PC-9 (cell line): ENCODE results near the gene DLGAP1. TPM values are rescaled to one million over a fixed set of nuclear protein-coding genes. Genes with fewer than 3 reads are reported as not detected.

Experiments
- BruUV-seq: library from RNA; stranded (reverse); fragments of 400-500 nt; replicated peaks from 2 replicates; lab custom pipeline; 2021; lab: Mats Ljungman, UMichigan
- CTCF ChIA-PET: fragments of 300-600 bp; sonication (Branson Sonifier 250); formaldehyde crosslinking; loops from one replicate; lab custom pipeline; 2022; ENCODE audit warnings: antibody characterized with exemption; lab: Charles Lee
- POLR2A ChIA-PET: fragments of 300-600 bp; sonication (Branson Sonifier 250); formaldehyde crosslinking; loops from one replicate; lab custom pipeline; 2022; ENCODE audit warnings: antibody characterized with exemption; ENCODE audit not compliant: unreplicated experiment; lab: Charles Lee
- DNase-seq, 2 experiments: peaks; one replicate each; pipeline versions ENCODE4 v3.0.0 to v3.0.0-alpha.2; 2015 to 2022; ENCODE audit warnings: mixed read lengths in 1 of 2
- H2AFZ ChIP-seq: fragments of 200-600 bp; sonication (generic); 2 replicates; pipeline ENCODE4 v1.8.1; 2017; ENCODE audit warnings: antibody characterized with exemption
- H3F3A ChIP-seq: fragments of 200-600 bp; sonication (generic); 2 replicates; pipeline ENCODE4 v1.8.1; 2017; ENCODE audit warnings: antibody characterized with exemption, mild to moderate bottlenecking, low read depth; ENCODE audit not compliant: insufficient read depth
- H3K27ac ChIP-seq: fragments of 200-600 bp; sonication (generic); 2 replicates; pipeline ENCODE4 v1.6.1; 2016; ENCODE audit warnings: mixed run types
- H3K27me3 ChIP-seq: fragments of 200-600 bp; sonication (generic); 2 replicates; pipeline ENCODE4 v1.6.1; 2016; ENCODE audit warnings: low read depth, mixed run types; ENCODE audit not compliant: insufficient read depth
- H3K36me3 ChIP-seq: fragments of 200-600 bp; sonication (generic); 2 replicates; pipeline ENCODE4 v1.6.1; 2016; ENCODE audit warnings: low read depth, mixed run types
- H3K4me1 ChIP-seq: fragments of 200-600 bp; sonication (generic); replicated peaks from 2 replicates; pipeline ENCODE4 v1.6.1; 2016; ENCODE audit warnings: mixed run types; ENCODE audit not compliant: insufficient read depth
- H3K4me2 ChIP-seq: fragments of 200-600 bp; sonication (generic); 2 replicates; pipeline ENCODE4 v1.6.1; 2017; ENCODE audit warnings: mixed run types
- H3K4me3 ChIP-seq: fragments of 200-600 bp; sonication (generic); 2 replicates; pipeline ENCODE4 v1.6.1; 2016; ENCODE audit warnings: mixed run types
- H3K79me2 ChIP-seq: fragments of 200-600 bp; sonication (generic); 2 replicates; pipeline ENCODE4 v1.6.1; 2017; ENCODE audit warnings: low read depth, mixed run types
- H3K9me2 ChIP-seq: fragments of 200-600 bp; sonication (generic); 2 replicates; pipeline ENCODE4 v1.8.1; 2017; ENCODE audit warnings: mild to moderate bottlenecking; ENCODE audit not compliant: insufficient read depth
- H3K9me3 ChIP-seq: fragments of 200-600 bp; sonication (generic); 2 replicates; pipeline ENCODE4 v1.8.1; 2016; ENCODE audit warnings: low read depth; ENCODE audit not compliant: insufficient read depth
- H4K20me1 ChIP-seq: fragments of 200-600 bp; sonication (generic); 2 replicates; pipeline ENCODE4 v1.8.1; 2017; ENCODE audit not compliant: insufficient read depth
- CTCF ChIP-seq: fragments of 200-600 bp; sonication (generic); conservative IDR thresholded peaks from 2 replicates; pipeline ENCODE4 v1.6.1; 2017; ENCODE audit warnings: mixed run types, antibody characterized with exemption, mild to moderate bottlenecking, moderate library complexity
- EZH2 ChIP-seq: fragments of 200-600 bp; sonication (generic); IDR thresholded peaks from 2 replicates; pipeline ENCODE4 v1.8.0; 2017; ENCODE audit warnings: antibody characterized with exemption, low read depth
- intact Hi-C: fragments of 100-400 bp; cut with micrococcal nuclease; formaldehyde crosslinking; loops from one replicate; pipeline ENCODE4 v1.10.0; 2022; ENCODE audit not compliant: unreplicated experiment
- total RNA-seq: library from RNA; stranded (reverse); gene quantifications from 2 replicates; pipeline ENCODE4 v1.2.3, GENCODE V29; 2021

The DLGAP1 gene
- total RNA-seq, 1 experiment from 2014 or later: not detected

GRCh38 chr18:3619222-3619621 is 835.9 kb downstream of the DLGAP1 start:
- no peak overlapping the region for H3K27ac ChIP-seq
- ChIA-PET POLR2A (no interaction called here), CTCF (no interaction called here)
- no peaks in the 10 kb centered on the region for H3K36me3 ChIP-seq
- H3F3A ChIP-seq: peaks cover 37% of the 10 kb centered on the region
- H3K4me3 ChIP-seq: no peak overlapping the region
- BruUV-seq: no TSS peak
- H3K79me2 ChIP-seq: no peaks in the 10 kb centered on the region
- H3K9me3 ChIP-seq: no peaks in the 10 kb centered on the region
- H3K4me1 ChIP-seq: peaks cover 38% of the 10 kb centered on the region
- no peak overlapping the region for H3K4me2 ChIP-seq
- DNase-seq: no peak
- no peaks in the 10 kb centered on the region for H3K9me2 ChIP-seq
- TF ChIP-seq EZH2: no peak
- no peak for TF ChIP-seq CTCF
- H4K20me1 ChIP-seq: no peaks in the 10 kb centered on the region
- H2AFZ ChIP-seq: no peak overlapping the region
- intact Hi-C loops: no loop called here
- no peaks in the 10 kb centered on the region for H3K27me3 ChIP-seq

DNA sequence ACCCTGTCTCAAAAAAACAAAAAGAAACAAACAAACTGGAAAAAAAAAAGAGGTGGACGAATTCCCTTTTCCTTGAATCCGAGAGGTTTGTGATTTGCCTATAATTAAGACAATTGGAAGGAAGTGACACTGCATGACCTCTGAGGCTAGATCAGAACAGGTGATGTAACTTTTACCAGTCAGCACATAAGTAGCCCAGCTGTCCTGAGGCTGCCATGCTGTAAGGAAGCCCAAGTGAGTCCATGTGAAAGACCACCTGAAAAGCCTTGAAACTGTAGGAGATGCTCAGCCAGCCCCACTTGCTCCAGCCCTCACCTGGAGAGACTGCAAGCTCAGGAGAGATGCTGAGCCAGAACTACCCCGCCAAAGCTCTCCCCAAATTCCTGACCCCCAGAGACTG is 838.4 kb downstream of the DLGAP1 start:
- intact Hi-C loops: no loop called here
- no TSS peak for BruUV-seq
- Histone ChIP-seq H3F3A (peaks cover 15% of the 10 kb centered on the region), H3K4me2 (no peak overlapping the region), H4K20me1 (no peaks in the 10 kb centered on the region), H3K4me1 (peaks cover 19% of the 10 kb centered on the region), H3K27me3 (no peaks in the 10 kb centered on the region), H3K9me3 (no peaks in the 10 kb centered on the region), H3K27ac (no peak overlapping the region), H3K79me2 (no peaks in the 10 kb centered on the region), H3K4me3 (no peak overlapping the region), H3K36me3 (no peaks in the 10 kb centered on the region), H2AFZ (no peak overlapping the region), H3K9me2 (no peaks in the 10 kb centered on the region)
- POLR2A ChIA-PET: no interaction called here
- CTCF ChIA-PET: no interaction called here
- TF ChIP-seq EZH2: no peak
- no peak for TF ChIP-seq CTCF
- DNase-seq: no peak

DNA sequence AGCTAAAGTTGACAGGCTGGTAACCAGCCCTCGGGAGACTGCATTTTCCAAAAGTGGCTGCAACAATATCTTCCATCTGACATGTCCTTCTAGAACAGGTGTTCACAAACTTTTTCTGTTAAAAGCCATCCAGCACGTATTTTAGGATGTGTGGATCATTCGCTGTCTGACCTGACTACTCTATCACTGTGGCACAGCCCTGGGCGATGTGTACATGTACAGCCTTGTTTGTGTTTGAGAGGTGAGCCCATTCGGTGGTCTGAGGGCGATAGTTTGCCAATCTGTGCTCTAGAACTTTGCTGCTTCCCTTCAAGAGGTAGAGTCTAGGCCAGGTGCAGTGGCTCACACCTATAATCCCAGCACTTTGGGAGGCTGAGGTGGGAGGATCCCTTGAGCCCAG is 839.0 kb downstream of the DLGAP1 start:
- Histone ChIP-seq H3K9me3 (no peaks in the 10 kb centered on the region), H3K36me3 (no peaks in the 10 kb centered on the region), H3K27ac (0 out of 2 replicates have a peak overlapping the region, but pooled peaks have one; percentile 16), H3K79me2 (no peaks in the 10 kb centered on the region), H3K4me1 (peaks cover 13% of the 10 kb centered on the region), H2AFZ (no peak overlapping the region), H4K20me1 (no peaks in the 10 kb centered on the region), H3K9me2 (no peaks in the 10 kb centered on the region), H3F3A (peaks cover 11% of the 10 kb centered on the region), H3K4me3 (no peak overlapping the region), H3K27me3 (no peaks in the 10 kb centered on the region), H3K4me2 (no peak overlapping the region)
- TF ChIP-seq CTCF (no peak), EZH2 (no peak)
- intact Hi-C loops: no loop called here
- ChIA-PET CTCF (no interaction called here), POLR2A (interaction anchor here (0.7 kb wide), 1 partner anchor 12 kb away, joined by 3 read pairs; no protein-coding TSS in a partner anchor)
- no TSS peak for BruUV-seq
- DNase-seq: no peak
